Type B pancreatic cell (in vitro differentiated cells): ENCODE results near the gene ARL8A. TPM values are rescaled to one million over a fixed set of nuclear protein-coding genes. Genes with fewer than 3 reads are reported as not detected.
A peak's percentile ranks its signal among the peaks of the same experiment; 100 is the strongest.

Experiments
- DNase-seq: peaks from one replicate; pipeline ENCODE4 v3.0.0; 2021; ENCODE audit warnings: mixed read lengths; ENCODE audit not compliant: unreplicated experiment; ENCODE audit errors: extremely low spot score
- H3K27ac Mint-ChIP-seq: 2 replicates; pipeline ENCODE4 v1.8.0; 2021; ENCODE audit warnings: mild to moderate bottlenecking, mixed read lengths
- H3K27me3 Mint-ChIP-seq: 2 replicates; pipeline ENCODE4 v1.8.0; 2021; ENCODE audit warnings: mixed read lengths
- H3K36me3 Mint-ChIP-seq: 2 replicates; pipeline ENCODE4 v1.8.0; 2021; ENCODE audit warnings: mixed read lengths
- H3K4me1 Mint-ChIP-seq: one replicate; pipeline ENCODE4 v1.8.0; 2021; ENCODE audit warnings: mixed read lengths; ENCODE audit not compliant: unreplicated experiment
- H3K4me3 Mint-ChIP-seq: 2 replicates; pipeline ENCODE4 v1.8.0; 2021; ENCODE audit warnings: mild to moderate bottlenecking, mixed read lengths
- H3K9me3 Mint-ChIP-seq: 2 replicates; pipeline ENCODE4 v1.8.0; 2021; ENCODE audit warnings: mixed read lengths
- CTCF ChIP-seq: fragments of 200-600 bp; sonication (generic); conservative IDR thresholded peaks from 2 replicates; pipeline ENCODE4 v1.5.0; 2021; ENCODE audit warnings: antibody characterized with exemption, mild to moderate bottlenecking
- total RNA-seq: library from RNA; stranded (reverse); gene quantifications from 2 replicates; pipeline ENCODE4 v1.2.1, GENCODE V29; 2021; ENCODE audit warnings: low replicate concordance

ARL8A gene
- total RNA-seq, 1 donor from 2014 or later: 58.6 TPM

- TF ChIP-seq CTCF: no peak
- Mint-ChIP-seq H3K27ac (peak overlapping the region; percentile 100), H3K9me3 (no peaks in the 10 kb centered on the region), H3K27me3 (no peaks in the 10 kb centered on the region), H3K4me1 (peaks cover 35% of the 10 kb centered on the region), H3K4me3 (peak overlapping the region; percentile 33), H3K36me3 (no peaks in the 10 kb centered on the region)
- no peak for DNase-seq
These were observed 36.5 kb downstream of the ARL8A start for GRCh38 chr1:202107801-202108731.

- DNase-seq: no peak
- TF ChIP-seq CTCF: no peak
- H3K27me3 Mint-ChIP-seq: no peaks in the 10 kb centered on the region
- H3K27ac Mint-ChIP-seq: peak overlapping the region; percentile 100
- peaks cover 32% of the 10 kb centered on the region for H3K4me1 Mint-ChIP-seq
- no peak overlapping the region for H3K4me3 Mint-ChIP-seq
- no peaks in the 10 kb centered on the region for H3K9me3 Mint-ChIP-seq
- no peaks in the 10 kb centered on the region for H3K36me3 Mint-ChIP-seq
These were observed 37.2 kb downstream of the ARL8A start for GRCh38 chr1:202107321-202107761.

- H3K4me3 Mint-ChIP-seq: no peak overlapping the region
- H3K27ac Mint-ChIP-seq: peak overlapping the region; percentile 100
- peaks cover 33% of the 10 kb centered on the region for H3K4me1 Mint-ChIP-seq
These were observed 37.9 kb downstream of the ARL8A start for GRCh38 chr1:202106340-202107254.

GRCh38 chr1:202105571-202106339, 38.8 kb downstream of the ARL8A start:
- Mint-ChIP-seq H3K4me1 (peaks cover 36% of the 10 kb centered on the region), H3K4me3 (peak overlapping the region; percentile 55), H3K9me3 (no peaks in the 10 kb centered on the region), H3K36me3 (no peaks in the 10 kb centered on the region), H3K27ac (peak overlapping the region; percentile 100), H3K27me3 (no peaks in the 10 kb centered on the region)
- DNase-seq: no peak
- TF ChIP-seq CTCF: no peak

More at GRCh38 chr1:202106340-202107254, 37.9 kb downstream of the ARL8A start:
- Mint-ChIP-seq H3K36me3 (no peaks in the 10 kb centered on the region), H3K9me3 (no peaks in the 10 kb centered on the region), H3K27me3 (no peaks in the 10 kb centered on the region)
- DNase-seq: no peak
- TF ChIP-seq CTCF: no peak

- no peaks in the 10 kb centered on the region for H3K36me3 Mint-ChIP-seq
- DNase-seq: no peak
- peaks cover 34% of the 10 kb centered on the region for H3K4me1 Mint-ChIP-seq
- peak overlapping the region; percentile 100 for H3K27ac Mint-ChIP-seq
- TF ChIP-seq CTCF: no peak
- peak overlapping the region; percentile 18 for H3K4me3 Mint-ChIP-seq
- no peaks in the 10 kb centered on the region for H3K9me3 Mint-ChIP-seq
- H3K27me3 Mint-ChIP-seq: no peaks in the 10 kb centered on the region
These were observed 40.5 kb downstream of the ARL8A start for GRCh38 chr1:202104073-202104472.
